Retinal pigment epithelial cell (primary cell): ENCODE results near the gene CMTM4.

Experiments
- DNase-seq: peaks from one replicate; pipeline ENCODE4 v3.0.0-alpha.2; 2010; ENCODE audit warnings: low read depth
- H3K4me3 ChIP-seq: 2 replicates; pipeline ENCODE4 v1.5.1; 2011; ENCODE audit warnings: mild to moderate bottlenecking, low read length, control low read depth, moderate library complexity
- CTCF ChIP-seq: conservative IDR thresholded peaks from 2 replicates; pipeline ENCODE4 v1.5.1; 2011; ENCODE audit warnings: low read depth, low read length, control low read depth, inconsistent platforms

CMTM4 gene

GRCh38 chr16:66717776-66718175 lies 21.2 kb upstream of the CMTM4 start:
- TF ChIP-seq CTCF: no peak
- no peak overlapping the region for H3K4me3 ChIP-seq
- DNase-seq: no peak

GRCh38 chr16:66717112-66717675 lies 20.7 kb upstream of the CMTM4 start:
- no peak overlapping the region for H3K4me3 ChIP-seq
- no peak for DNase-seq
- TF ChIP-seq CTCF: peak; percentile 60

GRCh38 chr16:66714654-66715307 lies 18.2 kb upstream of the CMTM4 start:
- DNase-seq: no peak
- no peak for TF ChIP-seq CTCF
- no peak overlapping the region for H3K4me3 ChIP-seq

DNA sequence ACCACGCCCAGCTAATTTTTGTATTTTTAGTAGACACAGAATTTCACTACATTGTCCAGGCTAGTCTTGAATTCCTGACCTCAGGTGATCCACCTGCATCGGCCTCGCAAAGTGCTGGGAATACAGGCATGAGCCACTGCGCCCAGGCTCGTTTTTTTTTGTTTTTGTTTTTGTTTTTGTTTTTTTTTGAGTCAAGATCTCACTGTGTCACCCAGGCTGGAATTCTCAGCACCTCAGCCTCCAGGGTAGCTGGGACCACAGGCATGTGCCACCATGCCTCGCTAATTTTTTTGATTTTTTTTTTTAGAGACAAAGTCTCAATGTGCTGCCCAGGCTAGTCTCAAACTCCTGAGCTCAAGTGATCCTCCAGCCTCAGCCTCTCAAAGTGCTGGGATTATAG lies 17.5 kb upstream of the CMTM4 start:
- no peak for DNase-seq
- TF ChIP-seq CTCF: no peak
- no peak overlapping the region for H3K4me3 ChIP-seq

DNA sequence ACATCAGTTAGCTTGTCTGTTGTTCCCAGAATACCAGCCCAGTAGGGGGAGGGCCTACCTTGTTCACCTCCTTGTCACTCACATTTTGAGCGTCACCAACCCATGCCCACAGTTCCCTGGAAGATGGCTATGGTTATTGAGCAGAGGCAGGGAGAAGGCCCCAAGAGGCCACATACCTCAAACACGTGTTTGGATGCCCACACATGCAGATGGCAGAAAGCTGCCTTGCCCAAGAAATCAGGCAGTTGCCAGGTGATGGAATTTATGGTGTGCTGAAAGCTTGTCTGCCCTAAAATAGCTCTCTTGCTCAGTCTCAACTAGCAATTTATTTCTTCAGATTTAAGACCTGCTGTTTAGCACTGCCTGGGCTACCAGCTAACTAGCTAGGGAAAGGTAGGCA lies 16.5 kb upstream of the CMTM4 start:
- TF ChIP-seq CTCF: no peak
- DNase-seq: no peak
- H3K4me3 ChIP-seq: no peak overlapping the region

GRCh38 chr16:66712512-66712911 lies 16.0 kb upstream of the CMTM4 start:
- no peak for DNase-seq
- no peak overlapping the region for H3K4me3 ChIP-seq

More at GRCh38 chr16:66712512-66712911, 16.0 kb upstream of the CMTM4 start:
- no peak for TF ChIP-seq CTCF
